Measurements from ENCODE around the gene OR2T6. TPM values are rescaled to one million over a fixed set of nuclear protein-coding genes. Genes with fewer than 3 reads are reported as not detected.
"Not testable (repeated sequence)": the region's sequence is repeated elsewhere in the genome, so short reads cannot be mapped to it uniquely, and the experiment has no call there.

Gene OR2T6
- total and polyA plus RNA-seq, 8 donors = not detected

DNA sequence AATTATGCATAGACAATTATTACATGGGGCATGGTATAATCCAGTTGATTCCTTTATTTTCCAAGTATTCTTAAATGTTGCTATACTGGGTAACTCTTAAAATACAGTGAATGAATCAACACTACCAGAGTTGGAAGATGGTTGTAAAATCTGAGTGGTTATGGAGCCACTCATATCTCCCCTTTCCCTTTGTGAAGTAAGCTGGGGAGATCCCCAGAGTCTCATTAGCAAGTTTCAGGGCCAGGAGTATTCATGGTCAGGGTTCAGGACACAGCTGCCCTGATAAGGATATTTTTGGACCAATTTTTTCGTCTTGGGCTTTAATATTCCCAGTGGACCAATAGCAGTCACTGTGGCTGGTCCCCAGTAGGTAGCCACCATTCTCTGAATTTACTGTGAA is 63.1 kb downstream of the OR2T6 start:
- intact Hi-C loops (cut with DNase I); H3K9me3 ChIP-seq; ATAC-seq; H3K4me3 ChIP-seq; H3K27me3 ChIP-seq; H3K4me1 ChIP-seq; DNase-seq; H3K36me3 ChIP-seq; H3K27ac ChIP-seq: not testable (repeated sequence)

GRCh38 chr1:248439283-248439682 is 63.7 kb downstream of the OR2T6 start:
- H3K9me3 ChIP-seq; intact Hi-C loops (cut with DNase I); ATAC-seq; DNase-seq; H3K4me1 ChIP-seq; H3K27ac ChIP-seq; H3K27me3 ChIP-seq; H3K4me3 ChIP-seq; H3K36me3 ChIP-seq: not testable (repeated sequence)

Other genes with a start within 250 kb of the OR2T6 start
- not detected for gene OR2M5, start 230.6 kb upstream of the OR2T6 start, total RNA-seq
- gene OR2M5, start 230.6 kb upstream of the OR2T6 start, polyA plus RNA-seq (ENCODE audit: insufficient read length in 6 of 6) = not detected
- not detected for gene OR2M2, start 200.9 kb upstream of the OR2T6 start, total RNA-seq
- not detected for gene OR2M2, start 200.9 kb upstream of the OR2T6 start, polyA plus RNA-seq (ENCODE audit: insufficient read length in 6 of 6)
- gene OR2M3, start 178.5 kb upstream of the OR2T6 start, total RNA-seq = not detected
- gene OR2M3, start 178.5 kb upstream of the OR2T6 start, polyA plus RNA-seq (ENCODE audit: insufficient read length in 6 of 6) = under 1 TPM; 0.01 to 0.07 (median 0.04) TPM
- not detected for gene OR2M4, start 144.3 kb upstream of the OR2T6 start, total RNA-seq
- gene OR2M4, start 144.3 kb upstream of the OR2T6 start, polyA plus RNA-seq (ENCODE audit: insufficient read length in 6 of 6) = under 1 TPM; 0.04 to 0.12 (median 0.08) TPM
- gene OR2T33, start 97.8 kb upstream of the OR2T6 start, total RNA-seq = not detected
- not detected for gene OR2T33, start 97.8 kb upstream of the OR2T6 start, polyA plus RNA-seq (ENCODE audit: insufficient read length in 6 of 6)
- not detected for gene OR2T12, start 72.3 kb upstream of the OR2T6 start, total RNA-seq
- under 1 TPM in 4 of 6 donors, not detected in 2; 0.03 to 0.07 (median 0.05) TPM for gene OR2T12, start 72.3 kb upstream of the OR2T6 start, polyA plus RNA-seq (ENCODE audit: insufficient read length in 6 of 6)
- not detected for gene OR2M7, start 51.2 kb upstream of the OR2T6 start, total RNA-seq
- not detected for gene OR2M7, start 51.2 kb upstream of the OR2T6 start, polyA plus RNA-seq (ENCODE audit: insufficient read length in 6 of 6)
- not detected for gene OR14C36, start 27.0 kb upstream of the OR2T6 start, total RNA-seq
- not detected for gene OR14C36, start 27.0 kb upstream of the OR2T6 start, polyA plus RNA-seq (ENCODE audit: insufficient read length in 6 of 6)
- gene OR2T4, start 14.1 kb upstream of the OR2T6 start, total RNA-seq = not detected
- not detected for gene OR2T4, start 14.1 kb upstream of the OR2T6 start, polyA plus RNA-seq (ENCODE audit: insufficient read length in 6 of 6)
- not detected for gene OR2T1, start 27.3 kb downstream of the OR2T6 start, total RNA-seq
- not detected for gene OR2T1, start 27.3 kb downstream of the OR2T6 start, polyA plus RNA-seq (ENCODE audit: insufficient read length in 6 of 6)
- gene OR2T2, start 69.9 kb downstream of the OR2T6 start, total RNA-seq = not detected
- gene OR2T2, start 69.9 kb downstream of the OR2T6 start, polyA plus RNA-seq (ENCODE audit: insufficient read length in 6 of 6) = not detected
- gene OR2T3, start 97.6 kb downstream of the OR2T6 start, total RNA-seq = not detected
- gene OR2T3, start 97.6 kb downstream of the OR2T6 start, polyA plus RNA-seq (ENCODE audit: insufficient read length in 6 of 6) = not detected
- not detected for gene OR2T5, start 112.8 kb downstream of the OR2T6 start, total RNA-seq
- not detected for gene OR2T5, start 112.8 kb downstream of the OR2T6 start, polyA plus RNA-seq (ENCODE audit: insufficient read length in 6 of 6)
- not detected for gene OR2G6, start 132.3 kb downstream of the OR2T6 start, total RNA-seq
- gene OR2G6, start 132.3 kb downstream of the OR2T6 start, polyA plus RNA-seq (ENCODE audit: insufficient read length in 6 of 6) = under 1 TPM in 4 of 6 donors, not detected in 2; 0.04 to 0.06 (median 0.04) TPM
- not detected for gene OR2T29, start 187.0 kb downstream of the OR2T6 start, total RNA-seq
- not detected for gene OR2T29, start 187.0 kb downstream of the OR2T6 start, polyA plus RNA-seq (ENCODE audit: insufficient read length in 6 of 6)
- gene OR2T34, start 199.0 kb downstream of the OR2T6 start, total RNA-seq = not detected
- gene OR2T34, start 199.0 kb downstream of the OR2T6 start, polyA plus RNA-seq (ENCODE audit: insufficient read length in 6 of 6) = not detected
- gene OR2T10, start 222.0 kb downstream of the OR2T6 start, total RNA-seq = not detected
- not detected for gene OR2T10, start 222.0 kb downstream of the OR2T6 start, polyA plus RNA-seq (ENCODE audit: insufficient read length in 6 of 6)

Data from left lung (tissue), 10 donors.